IPS-NIHi11 (cell line): ENCODE measurements around the gene C5.

Source experiments
- DNase-seq: peaks from one replicate; pipeline ENCODE4 v3.0.0; 2012; ENCODE audit warnings: mixed read lengths, low spot score

Gene C5

DNA sequence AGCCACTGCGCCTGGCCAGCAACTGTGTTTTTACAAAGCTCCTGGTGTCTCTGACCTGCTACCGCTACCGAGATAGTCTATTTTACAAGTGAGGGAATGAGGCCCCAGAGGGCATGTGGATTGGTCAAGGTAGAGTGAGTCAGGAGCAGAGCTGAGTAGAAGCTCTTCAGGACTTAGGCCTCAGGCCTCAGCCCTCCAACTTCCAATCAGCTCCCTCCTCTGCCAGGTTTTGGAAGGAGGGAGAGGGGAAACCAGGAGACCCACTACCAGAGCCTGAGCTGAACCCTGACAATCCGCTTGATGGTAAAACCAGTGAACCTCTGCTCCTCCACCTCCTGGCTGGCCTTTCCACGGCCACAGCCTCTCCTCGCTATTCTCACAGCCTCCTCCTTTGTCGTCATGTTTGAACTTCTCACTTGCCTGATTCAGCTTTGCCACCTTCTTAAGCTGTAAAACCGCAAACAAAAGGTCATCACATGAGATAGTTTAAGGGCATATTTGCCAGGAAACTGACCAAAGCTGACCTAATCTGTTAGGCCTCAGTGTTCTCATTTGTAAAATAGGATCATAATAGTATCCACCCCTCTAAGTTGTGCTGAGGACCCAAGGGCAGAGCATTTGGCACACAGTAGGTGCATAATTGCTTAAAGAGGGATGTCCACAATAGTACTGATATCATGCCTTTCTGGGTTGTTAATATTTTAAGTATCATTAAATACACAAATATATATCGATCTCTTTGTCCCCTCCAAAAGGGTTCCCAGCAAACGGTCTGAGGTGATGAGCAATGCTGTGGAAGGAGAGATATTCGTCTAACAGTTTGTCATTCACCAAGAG, 125.2 kb downstream of the C5 start:
- no peak for DNase-seq

GRCh38 chr9:120923620-120924328, 126.3 kb downstream of the C5 start:
- no peak for DNase-seq

DNA sequence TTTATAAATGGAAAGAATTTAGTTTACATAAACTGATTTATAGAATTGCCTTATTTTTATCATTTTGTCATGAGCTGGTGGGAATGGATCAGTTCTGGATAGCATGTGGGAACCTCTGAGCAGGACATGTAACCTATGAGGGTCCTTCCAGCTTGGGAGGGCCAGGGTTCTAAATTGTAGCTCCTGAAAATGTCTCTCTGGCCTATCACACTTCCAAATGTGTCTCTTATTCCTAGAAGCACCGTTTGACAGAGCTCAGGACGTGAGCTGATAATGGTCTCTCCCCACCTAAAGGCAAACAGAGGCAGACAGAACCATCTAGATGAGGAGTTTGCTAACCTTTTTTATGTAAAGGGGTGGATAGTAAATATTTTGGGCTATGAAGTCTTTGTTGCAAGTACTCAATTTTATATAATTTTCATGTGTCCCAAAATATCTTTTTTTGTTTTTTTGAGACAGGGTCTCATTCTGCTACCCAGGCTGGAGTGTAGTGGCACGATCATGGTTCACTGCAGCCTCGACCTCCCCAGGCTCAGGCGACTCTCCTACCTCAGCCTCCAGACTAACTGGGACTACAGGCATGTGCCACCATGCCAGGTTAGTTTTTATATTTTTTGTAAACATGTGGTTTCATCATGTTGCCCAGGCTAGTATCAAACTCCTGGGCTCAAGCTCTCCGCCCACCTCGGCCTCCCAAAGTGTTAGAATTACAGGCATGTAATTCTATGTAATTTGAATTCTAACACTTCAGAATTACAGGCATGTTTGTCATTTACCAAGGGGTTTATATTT, 127.5 kb downstream of the C5 start:
- DNase-seq: no peak

DNA sequence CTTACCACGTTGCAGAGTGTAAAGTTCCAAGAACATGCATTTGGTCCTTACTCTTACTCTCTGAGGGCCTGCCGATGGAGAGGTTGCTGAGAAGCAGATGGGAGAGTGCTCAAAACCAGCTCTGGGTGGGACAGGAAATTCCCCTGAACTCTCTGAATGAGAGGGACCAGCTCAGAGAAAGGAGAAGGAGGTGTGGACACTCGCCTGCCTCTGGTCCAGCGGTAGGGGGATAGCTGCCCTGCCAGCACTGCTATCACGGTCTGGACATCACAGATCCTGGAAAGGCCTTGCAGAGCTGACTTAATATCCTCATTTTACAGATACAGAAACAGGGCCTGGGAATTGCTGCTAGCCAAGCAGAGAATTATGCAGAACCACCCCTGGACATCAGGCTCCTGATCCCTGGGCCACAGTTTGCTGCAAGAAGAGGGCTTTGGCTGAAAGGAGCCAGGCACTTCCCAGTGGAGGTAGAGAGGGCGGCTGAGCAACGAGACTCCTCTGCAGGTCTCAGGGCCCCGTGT, 128.4 kb downstream of the C5 start:
- no peak for DNase-seq

DNA sequence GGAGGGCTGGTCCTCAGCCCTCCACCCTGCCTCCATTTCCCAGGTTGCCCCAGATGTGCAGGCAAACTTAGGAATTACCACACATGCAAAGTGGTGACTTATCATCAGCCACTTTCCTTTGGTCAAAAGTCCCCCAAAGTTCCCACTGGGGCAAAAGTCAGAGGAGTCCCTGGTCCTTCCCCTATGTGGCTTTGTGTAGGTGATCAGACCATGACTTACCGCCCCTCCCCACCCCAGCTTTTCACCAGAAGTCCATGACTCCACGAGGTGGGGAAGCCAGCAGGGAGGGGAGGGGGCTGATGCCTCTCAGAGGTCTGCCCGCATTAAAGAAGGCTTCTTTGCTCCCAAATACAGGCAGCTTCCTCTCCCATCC, 129.3 kb downstream of the C5 start:
- no peak for DNase-seq

DNA sequence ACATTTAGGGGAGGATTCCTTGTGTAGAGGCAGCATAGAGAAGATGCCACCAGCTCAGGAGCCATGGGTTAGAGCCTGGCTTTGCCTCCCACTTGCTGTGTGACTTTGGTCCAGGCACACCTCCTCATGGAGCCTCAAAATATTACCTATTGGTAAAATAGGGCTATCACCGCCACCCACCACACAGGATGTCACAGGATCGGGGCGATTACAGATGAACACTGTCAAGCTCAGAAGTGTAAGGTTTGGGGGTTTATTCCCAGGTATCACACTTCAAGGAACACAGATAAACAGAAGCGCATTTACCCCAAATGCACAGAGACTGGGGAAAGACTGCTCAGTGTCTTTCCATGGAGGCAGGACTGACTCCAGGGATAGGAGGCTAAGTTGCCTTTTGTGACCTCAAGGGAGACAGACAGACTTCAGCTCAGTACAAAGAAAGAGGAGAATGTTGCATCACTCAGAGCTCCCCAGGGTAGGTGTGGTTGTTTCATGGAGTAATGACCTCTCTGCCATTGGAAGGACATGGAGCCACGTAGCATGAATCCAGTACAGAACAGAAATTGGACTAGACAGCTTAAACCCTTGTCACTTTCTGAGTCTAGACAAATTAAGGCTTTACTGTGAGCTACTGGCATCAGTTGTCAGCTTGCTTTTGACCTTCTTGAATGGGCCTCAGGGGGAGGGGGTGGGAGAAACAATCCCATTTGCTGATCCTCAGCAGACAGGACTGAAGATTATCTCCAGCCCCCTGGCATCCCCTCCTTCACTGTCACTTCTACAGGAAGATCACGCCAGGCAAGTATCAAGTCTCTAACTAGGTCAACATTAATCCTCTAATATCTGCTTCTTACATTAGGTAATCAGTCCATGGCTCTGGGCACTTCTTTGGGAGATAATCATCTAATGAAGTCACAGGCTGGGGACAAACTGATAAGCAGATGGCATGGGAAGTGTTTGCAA, 130.0 kb downstream of the C5 start:
- DNase-seq: no peak

GRCh38 chr9:120918931-120919842, 130.9 kb downstream of the C5 start:
- no peak for DNase-seq

DNA sequence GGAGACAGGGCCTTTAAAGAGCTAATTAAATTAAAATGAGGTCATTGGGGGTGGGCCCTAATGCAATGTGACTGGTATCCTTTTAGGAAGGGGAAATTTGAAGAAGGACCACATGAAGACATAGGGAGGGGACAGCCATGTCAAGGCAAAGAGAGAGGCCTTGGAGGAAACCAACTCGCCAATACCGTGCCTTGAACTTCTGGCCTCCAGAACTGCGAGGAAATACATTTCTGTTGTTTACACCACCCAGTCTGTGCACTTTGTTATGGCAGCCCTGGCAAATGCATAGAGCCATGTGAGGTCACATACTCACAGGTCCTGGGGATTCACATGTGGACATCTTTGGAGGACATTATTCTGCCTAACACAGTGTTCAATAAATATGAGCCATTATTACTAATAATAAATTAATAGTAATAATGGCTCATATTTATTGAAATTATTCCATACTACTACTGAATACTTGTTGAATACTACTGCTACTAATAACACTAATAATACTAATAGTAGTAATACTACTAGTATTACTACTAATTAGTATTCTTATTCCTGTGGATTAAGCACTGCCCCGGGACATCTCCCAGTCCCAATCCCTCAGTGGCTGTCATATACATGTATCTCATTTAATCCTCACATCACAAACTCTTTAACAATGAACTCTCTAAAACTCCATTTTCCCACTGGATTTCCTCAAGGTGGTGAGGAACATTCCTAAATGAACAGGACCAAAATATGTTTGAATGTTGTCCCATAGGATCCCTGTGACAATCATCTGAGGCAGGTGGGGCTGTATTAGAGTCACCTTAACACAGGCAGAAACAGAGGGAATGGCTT, 131.9 kb downstream of the C5 start:
- no peak for DNase-seq

DNA sequence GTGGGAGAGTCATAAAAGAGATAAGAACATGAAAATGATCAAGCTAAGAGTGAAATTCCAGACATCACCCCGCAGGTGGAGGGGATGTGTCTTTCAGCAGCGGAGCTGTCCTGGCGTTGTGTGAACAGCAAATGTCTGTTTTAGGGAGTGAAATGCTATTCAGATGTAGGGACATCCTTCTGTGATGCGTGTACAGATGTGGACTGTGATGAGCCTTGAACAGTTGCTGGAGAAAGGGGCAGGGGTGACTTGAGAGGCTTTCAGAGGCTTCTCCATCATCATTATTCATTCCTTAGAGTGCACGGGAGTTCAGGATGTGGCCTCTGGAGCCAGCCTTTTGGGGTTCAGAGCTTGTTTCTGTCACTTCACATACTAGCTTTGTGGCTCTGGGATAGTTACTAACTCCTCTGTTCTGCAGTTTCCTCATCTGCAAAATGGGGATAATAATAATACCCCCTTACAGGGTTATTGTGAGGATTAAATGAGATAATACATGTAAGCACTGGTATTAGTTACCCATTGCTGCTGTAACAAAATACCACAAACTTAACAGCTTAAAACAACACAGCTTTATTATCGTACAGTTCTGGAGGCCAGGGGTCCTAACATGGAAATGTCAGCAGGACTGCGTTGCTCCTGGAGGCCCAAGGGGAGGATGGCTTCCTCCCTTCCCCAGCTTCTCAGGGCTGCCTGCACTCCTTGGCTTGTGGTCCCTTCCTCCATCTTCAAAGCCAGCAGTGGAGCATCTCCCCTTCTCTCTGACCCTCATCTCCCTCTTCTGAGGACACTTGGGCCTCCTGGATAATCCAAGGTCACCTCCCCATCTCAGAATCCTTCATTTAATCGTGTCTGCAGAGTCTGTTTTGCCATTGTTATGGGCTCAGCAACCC, 132.8 kb downstream of the C5 start:
- no peak for DNase-seq

GRCh38 chr9:120916588-120916987, 133.5 kb downstream of the C5 start:
- no peak for DNase-seq

DNA sequence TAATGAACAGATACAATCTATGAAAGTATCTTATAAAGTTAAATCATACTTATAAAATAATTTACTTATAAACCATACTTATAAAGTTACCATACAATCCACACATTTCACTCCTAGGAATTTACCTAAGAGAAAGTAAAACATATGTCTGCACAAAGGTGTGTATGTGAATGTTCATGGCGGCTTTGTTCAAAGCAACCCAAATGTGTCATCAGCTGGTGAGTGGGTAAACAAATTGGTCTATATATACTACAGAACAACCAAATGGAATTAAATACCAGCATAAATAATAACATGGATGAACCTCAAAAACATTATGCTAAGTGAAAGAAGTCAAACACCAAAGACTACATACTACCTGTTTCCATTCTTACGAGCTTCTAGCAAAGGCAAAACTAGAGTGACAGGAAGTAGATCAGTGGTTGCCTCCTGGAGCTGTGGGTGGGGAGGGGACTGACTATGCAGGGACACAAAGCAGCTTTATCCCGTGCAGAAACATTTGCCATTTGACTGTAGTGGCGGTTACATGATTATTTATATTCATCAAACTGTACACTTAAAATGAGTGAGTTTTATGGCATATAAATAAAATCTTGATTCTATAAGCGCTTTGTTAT, 134.1 kb downstream of the C5 start:
- no peak for DNase-seq

- no peak for DNase-seq
Observed at GRCh38 chr9:120914953-120915352, 135.1 kb downstream of the C5 start.

GRCh38 chr9:120914396-120914795, 135.7 kb downstream of the C5 start:
- DNase-seq: no peak

- peak; percentile 73 for DNase-seq
Observed at GRCh38 chr9:120913647-120914264, 136.3 kb downstream of the C5 start.

DNA sequence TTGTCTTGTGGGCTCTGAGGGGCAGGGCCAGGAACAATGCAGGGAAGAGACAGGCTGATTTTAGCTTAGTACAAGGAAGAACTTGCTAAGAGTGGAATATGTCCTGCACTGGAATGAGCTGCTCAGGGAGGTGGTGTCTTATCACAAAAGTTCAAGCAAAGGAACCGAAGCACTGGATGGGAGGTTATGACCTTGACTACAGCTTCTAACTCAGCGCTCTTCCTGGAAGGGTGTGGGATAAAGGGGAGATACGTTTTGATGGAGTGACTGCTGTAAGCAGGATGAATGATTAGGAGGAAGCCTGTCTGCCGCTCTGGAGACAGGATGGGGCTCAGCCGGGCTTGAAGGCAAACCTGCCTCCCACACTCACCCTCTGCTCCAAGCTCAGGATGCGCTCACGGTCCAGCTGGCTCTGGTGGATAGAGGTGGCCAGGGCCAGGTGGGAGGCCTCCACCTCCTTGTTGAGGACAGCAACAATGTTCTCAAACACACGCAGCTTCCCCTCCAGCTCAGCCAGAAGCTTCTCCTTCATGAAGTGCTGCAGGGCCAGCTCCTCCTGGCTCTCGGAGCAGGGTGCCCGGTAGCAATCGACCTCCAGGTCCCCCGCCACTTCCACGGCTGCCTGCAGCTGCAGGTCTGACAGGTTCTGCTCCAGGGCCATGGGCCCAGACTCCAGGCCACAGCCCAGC, 137.0 kb downstream of the C5 start:
- DNase-seq: no peak

DNA sequence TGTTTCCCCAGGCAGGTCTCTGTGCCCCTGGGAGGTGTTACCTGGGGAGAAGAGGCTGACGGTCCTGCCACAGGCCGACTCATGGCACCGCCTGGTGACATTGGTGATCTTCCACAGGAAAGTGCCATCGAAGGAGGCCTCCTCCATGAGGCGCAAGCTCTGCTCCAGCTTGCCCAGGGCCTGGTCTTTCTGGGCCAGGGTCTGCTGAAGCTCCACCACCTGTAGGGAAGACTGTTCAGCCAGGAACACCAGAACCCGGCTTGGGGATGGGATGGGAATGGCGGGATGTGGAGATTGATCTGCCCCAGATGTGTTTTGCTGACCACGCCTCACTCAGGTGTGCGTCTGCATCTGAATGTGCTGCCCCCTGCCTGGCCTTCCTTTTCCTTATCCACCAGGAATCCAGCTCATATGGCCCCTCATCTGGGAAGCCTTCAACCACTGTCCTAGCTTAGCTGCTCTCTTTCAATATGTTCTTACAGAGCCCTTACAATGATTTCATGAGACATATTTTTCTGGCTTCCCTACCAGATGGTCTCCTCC, 138.7 kb downstream of the C5 start:
- no peak for DNase-seq

DNA sequence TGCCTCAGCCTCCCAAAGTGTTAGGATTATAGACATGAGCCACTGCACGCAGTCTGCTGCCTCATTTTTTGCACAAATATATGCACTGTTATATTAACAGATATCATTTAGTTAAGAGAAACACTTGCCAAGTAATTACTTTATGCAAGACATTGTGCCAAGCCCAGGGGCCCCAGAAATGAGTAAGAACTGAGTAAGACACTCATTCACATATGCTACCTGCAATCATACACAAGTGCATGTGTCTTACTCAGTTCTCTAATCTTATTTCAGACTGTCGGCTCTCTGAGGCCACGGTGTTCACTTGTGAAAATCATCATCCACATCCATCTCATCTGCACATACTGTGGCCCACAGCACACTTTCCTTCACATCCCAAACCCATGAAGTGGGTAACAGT, 139.4 kb downstream of the C5 start:
- DNase-seq: no peak
